Measurements from ENCODE around the gene PTPRM.

The PTPRM gene

GRCh38 chr18:7630731-7631442 is 63.8 kb downstream of the PTPRM start:
- no peak for FAIRE-seq

DNA sequence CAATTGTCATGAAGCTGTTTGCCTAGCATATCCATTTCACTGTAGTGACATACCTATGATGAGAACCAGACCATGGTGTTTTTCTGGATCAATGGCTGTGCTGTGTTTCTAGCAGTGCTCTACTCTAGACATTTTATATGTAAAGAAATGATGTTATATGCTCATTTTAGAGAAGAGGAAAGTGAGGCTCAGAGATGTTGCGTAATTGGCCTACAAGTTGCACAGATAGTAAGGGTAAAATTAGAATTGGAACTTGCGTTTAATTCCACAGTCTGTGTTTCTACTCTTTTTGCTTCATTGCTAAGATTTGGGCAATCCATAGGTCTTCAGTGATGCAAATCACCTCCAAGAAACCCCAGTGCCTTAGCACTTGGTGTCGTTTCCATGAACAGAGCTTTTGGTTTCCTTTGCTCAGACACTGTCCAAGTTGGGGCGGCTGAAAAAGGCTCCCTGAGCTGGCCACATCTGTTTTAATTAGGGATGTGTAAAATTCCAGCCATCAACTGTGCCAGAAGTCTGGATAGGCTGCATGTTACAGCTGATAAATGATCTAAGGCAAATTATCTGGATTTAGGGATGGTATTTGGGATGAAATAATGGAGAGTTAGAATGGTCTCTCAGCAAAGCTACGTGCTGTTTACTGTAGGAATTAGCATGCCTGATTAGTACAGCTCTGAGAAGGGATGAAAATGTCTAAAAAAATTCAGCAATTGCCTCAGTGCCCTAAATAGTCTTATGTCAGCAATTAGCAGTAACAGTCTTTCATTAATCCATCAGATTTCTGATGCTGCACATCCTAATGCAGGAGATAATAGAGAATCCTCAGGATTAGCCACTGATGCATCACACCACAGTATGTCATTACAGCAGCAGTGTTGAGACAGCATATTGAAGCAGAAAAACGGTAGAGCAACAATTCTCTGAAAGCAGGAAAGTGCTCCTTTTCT is 65.3 kb downstream of the PTPRM start:
- no peak for FAIRE-seq

DNA sequence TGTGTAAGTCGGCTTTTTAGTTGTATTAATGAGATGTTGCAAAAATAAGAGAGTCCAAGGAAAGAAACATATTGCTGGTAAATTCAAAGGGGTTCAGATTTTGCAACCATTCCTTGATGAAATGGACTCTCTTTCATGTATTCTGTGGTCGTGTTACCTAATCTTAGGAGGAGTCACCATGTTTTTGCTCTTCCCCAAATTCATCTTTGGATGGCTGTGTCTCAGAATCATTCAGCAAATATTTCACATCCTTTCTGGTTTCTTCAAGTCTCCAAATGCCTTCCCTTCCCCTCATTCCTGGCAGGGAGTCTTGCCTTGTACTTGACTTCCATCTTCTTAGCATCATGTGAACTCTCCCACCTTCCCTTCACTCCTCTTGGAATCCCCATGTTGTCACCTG is 66.1 kb downstream of the PTPRM start:
- FAIRE-seq, result no peak

GRCh38 chr18:7635948-7636347 is 68.8 kb downstream of the PTPRM start:
- FAIRE-seq, result no peak

GRCh38 chr18:7637269-7637668 is 70.2 kb downstream of the PTPRM start:
- no peak for FAIRE-seq

DNA sequence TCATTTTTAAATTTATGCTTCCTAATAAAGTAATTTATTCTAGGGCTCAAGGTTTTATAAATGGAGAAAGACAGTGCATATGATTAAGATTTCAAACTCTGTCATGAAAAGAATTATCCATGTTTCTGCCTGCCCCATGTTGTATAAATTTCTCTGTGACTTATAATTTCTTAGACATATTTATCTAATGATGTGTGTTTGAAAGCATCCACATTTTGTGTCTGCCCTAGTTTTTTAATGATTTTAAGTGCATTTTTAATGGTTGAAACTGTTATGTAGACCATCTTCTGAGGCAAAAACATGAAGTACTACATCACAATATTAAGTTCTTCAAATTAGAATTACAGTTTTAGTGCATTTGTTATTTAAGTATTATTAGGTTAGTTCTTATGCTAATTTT is 71.2 kb downstream of the PTPRM start:
- no peak for FAIRE-seq

DNA sequence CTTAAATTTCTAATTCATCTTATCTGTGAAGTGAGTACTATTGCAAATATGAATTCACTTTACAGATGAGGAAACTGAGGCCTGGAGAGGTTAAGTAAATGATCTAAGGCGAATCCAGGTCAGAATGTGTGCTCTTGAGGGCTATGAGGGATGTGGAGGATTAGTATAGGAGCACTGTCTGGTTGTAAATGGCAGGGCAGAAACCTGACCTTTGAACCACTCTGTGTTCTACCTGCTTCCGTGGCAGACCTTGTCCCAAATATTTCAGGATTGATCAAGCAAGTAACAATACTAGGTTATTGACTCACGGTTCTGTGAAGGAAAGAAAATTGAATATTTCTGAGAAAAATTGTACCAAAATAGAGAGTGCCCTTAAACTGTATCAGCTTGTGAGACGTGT is 74.7 kb downstream of the PTPRM start:
- FAIRE-seq, result no peak

DNA sequence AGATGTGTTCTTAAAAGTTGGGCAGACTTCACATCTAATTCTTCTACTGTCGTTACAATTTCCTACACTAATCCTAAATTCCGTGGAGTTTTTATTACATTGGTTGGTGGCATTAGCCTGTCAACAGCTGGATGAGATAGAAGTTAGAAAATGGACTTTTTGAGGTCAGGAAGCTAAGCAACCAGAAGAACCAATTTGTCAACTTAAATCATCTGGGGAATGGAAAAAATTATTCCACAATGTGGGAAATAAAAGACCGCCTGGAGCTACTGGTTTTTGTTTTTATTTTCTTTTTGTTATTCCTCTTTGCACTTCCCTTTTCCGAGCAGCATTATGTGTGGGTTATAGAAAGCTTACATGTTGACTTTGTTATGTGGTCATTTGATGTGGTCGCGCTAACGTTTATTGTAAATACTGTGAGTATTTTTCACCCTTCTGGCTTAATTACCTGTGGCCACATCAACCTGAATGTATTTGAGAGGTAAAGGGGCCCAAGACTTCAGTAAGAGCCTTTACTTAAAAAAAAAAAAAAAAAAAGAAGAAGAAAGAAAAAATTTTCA is 75.3 kb downstream of the PTPRM start:
- FAIRE-seq, result no peak

GRCh38 chr18:7645756-7646155 is 78.6 kb downstream of the PTPRM start:
- FAIRE-seq, result no peak

DNA sequence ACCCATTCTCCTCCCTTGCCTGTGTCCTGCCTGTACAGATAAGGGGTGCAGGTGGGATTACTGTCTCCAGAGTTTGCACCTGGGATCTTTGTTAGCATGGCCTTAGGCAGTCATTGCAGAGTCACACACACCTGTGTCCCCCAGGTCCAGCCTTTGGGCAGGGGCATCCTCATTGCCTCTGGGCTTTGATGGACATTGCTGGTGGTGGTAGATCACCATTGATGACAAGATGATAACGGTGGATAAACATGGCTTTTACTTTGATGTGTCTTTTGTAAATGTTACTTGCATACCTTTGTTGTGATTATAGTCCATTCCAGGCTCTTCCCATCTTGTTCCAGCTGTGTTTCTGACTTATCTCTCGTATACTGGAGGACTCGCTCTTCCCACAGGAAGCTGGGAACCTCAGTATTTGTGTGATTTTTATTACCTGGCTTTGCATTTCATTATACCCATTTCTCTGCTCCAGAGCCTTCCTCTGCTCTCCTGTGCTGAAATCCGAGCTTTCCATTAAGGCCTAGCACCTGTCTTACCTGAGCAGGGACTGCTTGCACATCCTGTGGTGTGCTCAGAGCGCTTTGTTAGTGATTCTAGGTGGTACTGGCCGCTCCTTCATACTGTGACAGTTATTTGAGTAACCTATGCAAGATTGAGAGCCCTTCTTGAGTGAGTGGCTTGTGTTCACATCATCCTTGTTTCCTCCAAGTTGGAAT is 79.2 kb downstream of the PTPRM start:
- FAIRE-seq, result no peak

- no peak for FAIRE-seq
Measured at GRCh38 chr18:7647500-7647899, 80.4 kb downstream of the PTPRM start.

DNA sequence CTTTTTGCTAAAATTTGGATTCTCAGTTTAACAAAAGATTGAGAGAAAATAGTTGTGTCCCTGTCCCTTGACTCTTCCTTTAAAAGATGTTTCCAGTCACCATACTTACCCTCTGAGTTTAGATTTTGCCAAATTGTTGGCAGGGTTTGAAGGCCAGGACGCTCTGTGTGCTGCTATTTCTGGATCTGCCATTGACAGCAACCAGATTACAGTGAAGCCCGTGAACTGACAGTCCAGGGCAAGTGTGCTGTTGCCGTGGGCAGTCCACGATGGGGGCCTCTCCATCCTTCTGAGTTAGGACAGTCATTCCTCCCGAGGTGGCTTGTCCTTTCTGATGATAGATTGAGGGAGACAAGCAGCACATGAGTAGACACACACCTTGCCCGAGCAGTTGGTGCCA is 89.9 kb downstream of the PTPRM start:
- FAIRE-seq, result no peak

GRCh38 chr18:7657937-7658336 is 90.8 kb downstream of the PTPRM start:
- no peak for FAIRE-seq

GRCh38 chr18:7658701-7659100 is 91.6 kb downstream of the PTPRM start:
- FAIRE-seq, result no peak

- no peak for FAIRE-seq
Measured at GRCh38 chr18:7661207-7661606, 94.1 kb downstream of the PTPRM start.

DNA sequence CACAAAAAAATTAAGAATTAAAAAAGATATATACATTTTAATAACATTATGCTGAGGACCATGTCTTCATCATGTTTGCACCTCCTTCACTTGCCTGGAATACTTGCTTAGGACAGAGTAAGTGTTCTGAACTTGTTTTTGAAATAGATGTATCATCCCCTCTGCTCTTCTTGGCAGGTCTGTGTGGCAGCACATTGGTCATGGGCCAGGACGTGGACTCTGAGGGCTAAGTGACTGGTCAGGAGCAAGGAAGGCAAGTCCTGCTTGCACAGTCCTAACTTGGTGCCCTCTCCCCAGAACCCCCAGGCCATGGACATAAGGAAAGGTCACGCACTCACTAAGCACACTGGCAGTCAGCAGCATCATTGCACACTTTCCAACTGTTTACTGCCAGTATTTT is 95.8 kb downstream of the PTPRM start:
- no peak for FAIRE-seq

GRCh38 chr18:7663366-7664312 is 96.5 kb downstream of the PTPRM start:
- no peak for FAIRE-seq

DNA sequence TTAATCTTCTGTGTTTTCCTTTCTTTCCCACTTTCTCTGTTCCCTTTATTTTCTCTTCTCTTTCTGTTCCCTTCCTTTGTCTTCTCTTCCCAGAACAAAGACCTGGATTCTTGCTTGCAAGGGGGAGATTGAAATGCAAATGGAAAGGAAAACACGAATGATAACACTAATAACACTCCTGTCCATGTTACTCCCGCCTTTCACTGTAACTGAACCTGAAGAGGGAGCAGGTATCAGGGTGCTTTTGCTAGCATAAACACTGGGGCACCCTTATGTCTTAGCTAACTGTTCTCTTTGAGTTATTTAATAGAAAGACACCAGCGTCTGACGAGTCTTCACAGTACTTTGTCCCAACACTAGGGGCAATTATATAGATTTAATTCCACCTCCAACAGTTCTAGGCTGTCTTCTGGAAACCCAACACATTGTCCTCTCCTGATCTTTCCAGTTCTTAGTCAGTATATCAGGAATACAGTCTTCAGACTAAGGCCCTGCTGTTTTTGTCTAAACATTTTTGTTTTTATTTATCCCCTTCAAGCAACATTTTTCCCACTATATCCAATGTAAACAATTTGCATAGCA is 99.2 kb downstream of the PTPRM start:
- no peak for FAIRE-seq

DNA sequence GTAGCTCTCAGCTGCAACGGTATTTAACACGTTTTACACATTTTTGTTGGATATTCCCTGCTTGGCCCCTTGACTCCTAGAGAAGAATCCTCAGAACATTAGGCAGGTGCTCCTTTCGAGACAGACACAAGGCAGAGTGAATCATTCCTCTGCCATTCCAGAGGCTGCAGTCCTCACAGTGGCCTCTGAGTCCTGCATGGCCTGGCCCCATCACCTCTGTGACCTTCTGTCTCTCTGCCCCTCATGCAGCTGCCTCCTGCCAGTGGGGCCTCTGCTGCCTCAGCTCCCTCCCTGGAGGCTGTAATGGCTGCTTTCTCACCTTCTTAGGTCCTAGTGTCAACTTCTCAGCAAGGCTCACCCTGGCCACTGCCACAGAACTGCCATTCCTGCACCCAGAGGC is 101.3 kb downstream of the PTPRM start:
- FAIRE-seq, result no peak

DNA sequence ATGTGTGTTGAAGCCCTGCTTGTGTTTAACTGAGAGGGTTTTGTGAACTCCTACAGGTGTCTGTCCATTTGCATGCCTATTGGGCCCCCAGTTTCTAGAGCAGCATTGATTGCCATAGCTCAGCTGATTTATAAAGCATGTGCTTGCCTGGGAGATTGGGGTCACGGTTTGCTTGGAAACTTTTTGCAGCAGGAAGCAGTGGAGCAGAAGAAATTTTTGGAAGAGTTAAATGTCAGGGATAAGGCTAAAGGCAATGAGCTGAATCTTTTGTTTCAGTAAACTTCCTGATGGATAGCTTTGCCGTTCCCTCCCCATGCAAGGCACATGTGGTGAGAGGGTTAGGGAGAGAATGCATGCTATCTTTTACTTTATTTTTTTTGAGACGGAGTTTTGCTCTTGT is 102.2 kb downstream of the PTPRM start:
- no peak for FAIRE-seq

DNA sequence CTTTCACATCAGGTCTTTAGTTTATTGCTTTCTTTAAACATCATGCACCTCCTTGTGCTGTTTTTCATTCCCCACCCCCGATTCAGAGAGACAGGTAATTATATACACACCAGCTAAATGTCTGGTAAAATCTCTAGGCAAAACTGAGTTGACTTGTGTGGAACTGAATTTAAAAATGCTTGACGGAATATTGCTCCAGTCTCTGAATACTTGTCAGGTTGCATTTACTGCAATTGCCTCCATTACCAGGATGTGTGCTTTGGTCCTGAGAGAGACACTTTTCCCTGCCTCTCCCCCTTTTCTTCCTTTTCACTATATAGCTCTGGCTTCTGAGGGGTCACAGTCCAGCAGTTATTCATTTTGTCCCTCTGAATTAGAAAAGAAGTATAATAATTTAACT is 104.0 kb downstream of the PTPRM start:
- FAIRE-seq, result no peak
